ENCODE measurements around the gene MTAP. TPM values are rescaled to one million over a fixed set of nuclear protein-coding genes. Genes with fewer than 3 reads are reported as not detected.

The MTAP gene
- total RNA-seq, 2 experiments from 2014 or later: 43.4 to 44.9 TPM

DNA sequence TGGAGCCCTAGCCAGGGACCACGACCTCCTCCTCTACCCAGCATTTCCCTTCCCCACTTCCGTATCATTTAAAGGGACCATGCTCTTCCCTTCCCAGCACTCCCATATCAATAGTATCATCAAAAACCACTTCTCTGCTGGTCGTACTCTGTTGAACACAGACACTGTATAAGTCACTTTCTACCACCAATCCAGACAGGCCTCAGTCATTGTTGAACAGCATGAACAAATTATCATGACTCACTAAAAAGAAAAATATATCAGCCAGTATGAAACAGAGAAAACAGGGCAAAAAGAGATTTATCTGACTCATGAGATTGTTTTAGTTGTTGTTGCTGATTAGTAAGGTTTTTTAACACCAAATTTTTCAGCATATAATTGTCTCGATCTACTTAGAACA, 101.9 kb downstream of the MTAP start:
- DNase-seq: no peak
- ChIA-PET POLR2A (no interaction called here), CTCF (no interaction called here)
- H3K27ac Mint-ChIP-seq: no peak overlapping the region
- no peak overlapping the region for H3K4me3 Mint-ChIP-seq
- H3K4me1 Mint-ChIP-seq: peaks cover 9% of the 10 kb centered on the region
- peaks cover 15% of the 10 kb centered on the region for H3K9me3 Mint-ChIP-seq
- H3K27me3 Mint-ChIP-seq: no peaks in the 10 kb centered on the region
- peaks cover 9% of the 10 kb centered on the region for H3K36me3 Mint-ChIP-seq (ENCODE audit: low read depth)

DNA sequence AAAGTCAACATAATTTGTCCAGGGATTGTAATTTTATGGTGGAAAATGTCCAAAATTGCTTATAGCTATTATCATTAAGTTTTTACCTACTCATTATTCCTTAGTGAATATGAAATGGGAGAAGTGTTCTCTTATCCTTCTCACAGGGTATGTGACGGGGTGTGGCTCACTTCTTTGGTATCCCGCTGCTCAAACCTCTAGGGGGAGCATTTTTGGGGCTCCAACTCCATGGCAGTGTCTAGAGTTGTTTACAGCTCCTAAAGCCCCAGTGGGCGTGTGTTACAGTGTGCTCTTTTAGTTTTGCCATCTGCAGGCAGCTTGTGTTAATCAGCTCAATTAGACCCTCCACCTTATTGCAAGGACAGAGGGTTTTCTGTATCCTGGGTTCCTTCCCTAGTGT, 102.3 kb downstream of the MTAP start:
- peaks cover 17% of the 10 kb centered on the region for H3K9me3 Mint-ChIP-seq
- no peaks in the 10 kb centered on the region for H3K27me3 Mint-ChIP-seq
- peaks cover 10% of the 10 kb centered on the region for H3K36me3 Mint-ChIP-seq (ENCODE audit: low read depth)
- ChIA-PET POLR2A (no interaction called here), CTCF (no interaction called here)
- DNase-seq: no peak
- H3K4me3 Mint-ChIP-seq: no peak overlapping the region
- no peak overlapping the region for H3K27ac Mint-ChIP-seq
- H3K4me1 Mint-ChIP-seq: peaks cover 9% of the 10 kb centered on the region

DNA sequence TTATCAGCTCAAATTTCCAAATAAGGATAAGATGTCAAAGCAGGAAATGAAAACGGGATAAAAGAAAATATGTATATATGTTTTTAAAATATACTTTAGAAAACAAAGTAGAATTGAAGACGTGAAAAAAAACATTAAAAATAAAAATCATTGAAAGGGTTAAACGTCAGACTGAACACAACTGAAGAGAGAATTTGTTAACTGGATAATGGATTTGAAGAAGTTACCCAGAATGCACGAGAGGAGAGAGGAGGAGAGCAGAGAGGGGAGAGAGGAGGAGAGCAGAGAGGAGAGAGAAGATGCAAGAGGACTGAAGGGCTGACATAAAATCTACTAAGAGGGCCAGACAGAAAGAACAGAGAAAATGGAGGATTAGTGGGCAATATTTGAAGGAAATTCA, 103.8 kb downstream of the MTAP start:
- no peak for DNase-seq
- POLR2A ChIA-PET: no interaction called here
- CTCF ChIA-PET: no interaction called here
- Mint-ChIP-seq H3K4me3 (no peak overlapping the region), H3K9me3 (peaks cover 7% of the 10 kb centered on the region), H3K36me3 (ENCODE audit: low read depth) (peaks cover 10% of the 10 kb centered on the region), H3K27me3 (no peaks in the 10 kb centered on the region), H3K4me1 (peaks cover 9% of the 10 kb centered on the region), H3K27ac (no peak overlapping the region)

DNA sequence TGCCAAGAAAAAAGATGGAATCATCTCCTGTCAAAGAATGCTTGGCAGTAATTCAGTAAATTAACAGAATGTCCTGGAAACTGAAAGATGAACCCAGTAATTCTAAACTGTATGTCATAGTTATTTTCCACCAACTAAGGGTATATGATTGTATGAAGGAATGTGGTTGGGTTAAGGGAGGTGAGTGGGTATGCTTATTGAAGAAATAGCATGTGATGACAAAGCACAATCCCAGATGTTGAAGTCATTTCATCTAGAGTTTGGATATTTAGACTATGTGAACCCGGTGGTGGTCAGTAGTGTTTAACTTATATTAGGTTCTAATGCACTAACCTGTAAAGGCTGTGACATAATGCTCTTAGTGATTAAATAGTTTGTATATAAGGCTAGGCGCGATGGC, 104.4 kb downstream of the MTAP start:
- DNase-seq: no peak
- peaks cover 4% of the 10 kb centered on the region for H3K4me1 Mint-ChIP-seq
- peaks cover 15% of the 10 kb centered on the region for H3K36me3 Mint-ChIP-seq (ENCODE audit: low read depth)
- POLR2A ChIA-PET: no interaction called here
- H3K9me3 Mint-ChIP-seq: peaks cover 13% of the 10 kb centered on the region
- no peak overlapping the region for H3K27ac Mint-ChIP-seq
- peaks cover 4% of the 10 kb centered on the region for H3K27me3 Mint-ChIP-seq
- CTCF ChIA-PET: no interaction called here
- H3K4me3 Mint-ChIP-seq: no peak overlapping the region

DNA sequence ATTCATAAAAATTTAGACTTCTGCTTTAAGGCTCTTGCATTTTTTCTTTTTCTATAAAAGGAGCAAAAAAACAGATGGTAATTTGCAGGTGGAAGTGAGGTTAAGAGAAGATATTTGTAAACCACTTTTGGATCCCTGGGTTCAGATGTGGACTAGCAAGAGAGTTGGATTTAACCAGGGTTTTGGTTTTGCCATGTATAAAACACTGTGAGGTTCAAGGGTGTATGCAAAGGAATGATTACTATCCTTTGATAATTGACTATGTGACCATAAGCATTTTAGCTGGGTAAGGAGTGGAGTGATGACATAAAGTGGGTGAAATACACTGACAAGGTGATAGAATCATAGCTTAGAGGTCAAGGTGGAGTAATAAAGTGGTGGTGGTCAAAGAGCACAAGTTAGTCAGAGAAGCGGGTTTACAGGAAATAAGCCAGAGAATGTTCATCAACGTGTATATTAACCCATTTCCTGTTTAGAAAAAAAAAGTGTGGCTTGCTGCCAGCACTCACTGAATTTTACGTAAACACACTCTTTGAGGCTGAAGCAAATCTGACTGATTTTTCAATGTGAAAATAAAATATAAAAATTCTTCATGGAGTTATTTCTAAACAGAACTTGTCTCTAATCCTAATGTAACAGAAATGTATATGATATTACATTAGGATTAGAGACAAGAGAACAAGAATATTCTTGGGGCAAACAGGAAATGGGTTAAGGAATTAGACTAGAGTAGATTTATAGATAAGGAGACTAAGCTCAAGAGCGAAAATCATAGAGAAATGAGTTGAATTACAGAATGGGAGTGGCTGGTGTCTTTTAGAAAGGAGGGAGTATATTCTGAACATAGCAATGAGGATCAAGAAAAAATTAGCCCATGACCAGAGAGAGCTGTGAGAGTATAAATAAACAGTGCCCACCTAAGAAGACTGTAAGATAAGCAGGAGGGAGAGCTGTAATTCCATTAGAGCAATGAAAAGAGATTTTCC, 117.2 kb downstream of the MTAP start:
- peaks cover 9% of the 10 kb centered on the region for H3K36me3 Mint-ChIP-seq (ENCODE audit: low read depth)
- DNase-seq: peak; percentile 36
- H3K27me3 Mint-ChIP-seq: no peaks in the 10 kb centered on the region
- H3K27ac Mint-ChIP-seq: peak overlapping the region; percentile 89
- peaks cover 25% of the 10 kb centered on the region for H3K4me1 Mint-ChIP-seq
- peaks cover 5% of the 10 kb centered on the region for H3K9me3 Mint-ChIP-seq
- ChIA-PET POLR2A (interaction anchor here (0.9 to 1.5 kb wide), 7 partner anchors 9 to 138 kb away, joined by 3 to 6 read pairs (median 3); partner anchors contain the start of genes CDKN2A, CDKN2B-AS1 and MTAP), CTCF (interaction anchor here (1.1 to 1.6 kb wide), 2 partner anchors 89 to 106 kb away, joined by 7 to 9 read pairs; partner anchors contain the start of gene CDKN2B)
- H3K4me3 Mint-ChIP-seq: peak overlapping the region; percentile 16

DNA sequence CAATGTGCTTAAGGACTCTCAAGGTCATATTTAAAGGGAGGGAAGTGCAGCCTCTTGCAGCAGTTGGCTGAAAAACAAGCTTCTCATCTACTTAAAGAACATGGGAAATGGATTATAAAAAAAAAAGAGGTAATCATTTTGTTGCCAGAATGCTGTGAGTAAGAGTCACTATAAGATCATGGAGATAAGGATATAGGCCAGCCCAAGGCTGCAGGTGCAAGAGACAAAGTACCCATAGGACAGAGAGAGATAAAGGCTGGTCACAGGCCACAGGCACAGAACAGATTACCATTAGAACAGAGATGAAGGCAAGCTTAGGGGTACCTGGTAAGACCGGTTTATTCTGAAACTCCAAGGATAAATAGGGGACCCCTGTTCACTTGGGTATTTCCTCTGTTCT, 121.3 kb downstream of the MTAP start:
- POLR2A ChIA-PET: no interaction called here
- H3K9me3 Mint-ChIP-seq: no peaks in the 10 kb centered on the region
- no peak for DNase-seq
- H3K4me3 Mint-ChIP-seq: no peak overlapping the region
- H3K27ac Mint-ChIP-seq: no peak overlapping the region
- CTCF ChIA-PET: no interaction called here
- H3K4me1 Mint-ChIP-seq: peaks cover 27% of the 10 kb centered on the region
- H3K36me3 Mint-ChIP-seq (ENCODE audit: low read depth): peaks cover 6% of the 10 kb centered on the region
- H3K27me3 Mint-ChIP-seq: no peaks in the 10 kb centered on the region

DNA sequence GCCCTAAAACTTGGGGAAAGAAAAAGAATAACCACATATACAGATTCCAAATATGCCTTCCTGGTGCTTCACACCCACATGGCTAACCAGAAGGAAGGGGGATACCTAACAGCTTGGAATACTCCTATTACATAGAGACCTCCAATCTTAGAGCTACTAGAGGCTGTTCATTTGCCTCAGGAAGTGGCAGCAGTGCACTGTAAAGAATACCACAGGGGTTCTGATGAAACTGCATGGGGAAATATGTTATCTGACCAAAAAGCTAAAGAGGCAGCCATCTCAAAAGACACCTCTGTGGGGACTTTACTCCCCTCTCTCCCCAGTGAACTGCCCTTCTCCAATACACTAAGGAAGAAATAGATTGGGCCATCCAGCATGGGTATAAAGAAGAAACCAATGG, 125.3 kb downstream of the MTAP start:
- no peak overlapping the region for H3K27ac Mint-ChIP-seq
- no peak for DNase-seq
- H3K9me3 Mint-ChIP-seq: no peaks in the 10 kb centered on the region
- H3K4me1 Mint-ChIP-seq: peaks cover 5% of the 10 kb centered on the region
- H3K4me3 Mint-ChIP-seq: no peak overlapping the region
- H3K36me3 Mint-ChIP-seq (ENCODE audit: low read depth): peaks cover 4% of the 10 kb centered on the region
- no peaks in the 10 kb centered on the region for H3K27me3 Mint-ChIP-seq
- ChIA-PET POLR2A (no interaction called here), CTCF (no interaction called here)

DNA sequence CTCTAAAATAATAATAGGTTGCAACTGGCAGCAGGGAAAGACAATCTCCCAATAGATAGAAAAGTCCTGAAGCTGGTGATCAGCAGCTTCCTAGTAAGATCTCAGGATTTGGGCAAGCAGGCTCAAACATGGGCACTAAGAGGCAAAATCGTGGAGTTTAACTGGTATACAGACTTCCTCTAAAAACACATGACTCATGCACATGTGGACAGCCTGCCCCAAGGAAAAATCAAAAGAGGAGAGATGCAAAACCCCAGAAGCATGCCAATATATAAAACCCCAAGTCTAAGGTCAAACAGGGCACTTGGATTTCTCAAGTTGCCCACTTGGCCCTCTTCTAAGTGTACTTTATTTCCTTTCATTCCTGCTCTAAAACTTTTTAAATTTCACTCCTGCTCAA, 129.0 kb downstream of the MTAP start:
- Mint-ChIP-seq H3K4me1 (peaks cover 5% of the 10 kb centered on the region), H3K9me3 (no peaks in the 10 kb centered on the region), H3K27ac (no peak overlapping the region), H3K27me3 (no peaks in the 10 kb centered on the region), H3K4me3 (no peak overlapping the region), H3K36me3 (ENCODE audit: low read depth) (peaks cover 4% of the 10 kb centered on the region)
- ChIA-PET CTCF (no interaction called here), POLR2A (no interaction called here)
- DNase-seq: no peak

DNA sequence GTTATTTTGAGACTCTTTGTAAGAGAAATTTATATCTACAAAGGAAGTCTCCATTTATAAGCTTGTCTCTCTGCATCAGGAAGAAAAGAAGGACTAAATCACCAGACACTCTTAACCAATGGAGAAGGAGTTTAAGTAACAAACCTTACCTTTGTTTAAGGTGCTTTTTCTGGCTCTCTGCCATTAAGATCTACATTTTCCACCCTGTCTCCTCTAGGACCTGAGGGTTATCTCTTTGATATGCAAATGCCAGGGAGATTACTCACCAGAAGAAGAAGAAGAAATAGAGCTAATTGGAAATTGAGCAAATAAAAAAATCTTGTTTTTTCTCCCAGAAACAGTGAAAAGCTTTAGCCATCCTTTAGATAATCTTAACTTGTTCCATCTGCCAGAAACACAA, 130.8 kb downstream of the MTAP start:
- POLR2A ChIA-PET: interaction anchor here (1.4 kb wide), 1 partner anchor 13 kb away, joined by 3 read pairs; no protein-coding TSS in a partner anchor
- no peak for DNase-seq
- no peaks in the 10 kb centered on the region for H3K4me1 Mint-ChIP-seq

DNA sequence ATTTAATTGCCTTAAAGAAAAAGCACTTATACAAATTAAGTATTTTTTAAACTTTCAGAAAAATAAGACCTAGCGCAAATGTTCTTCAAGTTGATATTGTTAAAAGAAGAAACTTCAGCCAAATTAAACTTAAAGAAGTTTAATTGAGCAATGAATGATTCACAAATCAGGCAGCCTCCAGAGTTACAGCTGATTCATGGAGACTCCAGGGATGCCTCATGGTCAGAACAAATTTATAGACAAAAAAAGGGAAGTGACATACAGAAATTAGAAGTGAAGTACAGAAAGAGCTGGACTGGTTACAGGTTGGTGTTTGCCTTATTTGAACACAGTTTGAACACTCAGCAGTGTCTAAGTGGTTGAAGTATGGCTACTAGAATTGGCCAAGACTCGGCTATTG, 131.4 kb downstream of the MTAP start:
- CTCF ChIA-PET: no interaction called here
- Mint-ChIP-seq H3K4me3 (no peak overlapping the region), H3K4me1 (no peaks in the 10 kb centered on the region), H3K36me3 (ENCODE audit: low read depth) (peaks cover 4% of the 10 kb centered on the region), H3K27me3 (no peaks in the 10 kb centered on the region), H3K9me3 (no peaks in the 10 kb centered on the region), H3K27ac (no peak overlapping the region)
- POLR2A ChIA-PET: interaction anchor here (1.4 kb wide), 1 partner anchor 14 kb away, joined by 3 read pairs; no protein-coding TSS in a partner anchor
- no peak for DNase-seq

More for the DNA sequence above, 130.8 kb downstream of the MTAP start:
- no peaks in the 10 kb centered on the region for H3K27me3 Mint-ChIP-seq
- H3K9me3 Mint-ChIP-seq: no peaks in the 10 kb centered on the region
- H3K36me3 Mint-ChIP-seq (ENCODE audit: low read depth): peaks cover 4% of the 10 kb centered on the region
- no peak overlapping the region for H3K27ac Mint-ChIP-seq
- no peak overlapping the region for H3K4me3 Mint-ChIP-seq
- CTCF ChIA-PET: no interaction called here

DNA sequence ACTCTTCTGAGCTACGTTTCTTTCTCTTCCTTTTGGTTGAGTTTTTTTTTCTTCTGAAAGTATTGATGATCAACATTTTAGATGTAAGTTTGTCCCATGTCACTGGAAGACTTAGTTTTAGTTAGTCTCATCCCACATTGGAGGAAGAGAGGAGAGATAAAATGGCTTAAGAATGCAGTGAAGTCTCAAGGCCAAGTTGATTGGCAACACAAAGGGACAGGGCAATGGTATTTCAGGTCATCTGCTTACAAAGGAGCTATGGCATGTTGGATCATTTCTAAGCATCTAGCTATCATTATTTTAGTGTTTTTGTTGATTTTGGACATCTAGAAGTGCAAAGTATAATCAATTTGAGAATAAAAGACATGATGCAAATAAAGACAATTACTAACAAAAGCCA, 133.2 kb downstream of the MTAP start:
- H3K36me3 Mint-ChIP-seq (ENCODE audit: low read depth): no peaks in the 10 kb centered on the region
- H3K27me3 Mint-ChIP-seq: no peaks in the 10 kb centered on the region
- H3K4me3 Mint-ChIP-seq: no peak overlapping the region
- ChIA-PET CTCF (no interaction called here), POLR2A (interaction anchor here (0.6 kb wide), 1 partner anchor 11 kb away, joined by 3 read pairs; no protein-coding TSS in a partner anchor)
- no peak for DNase-seq
- H3K9me3 Mint-ChIP-seq: no peaks in the 10 kb centered on the region
- no peaks in the 10 kb centered on the region for H3K4me1 Mint-ChIP-seq
- no peak overlapping the region for H3K27ac Mint-ChIP-seq

DNA sequence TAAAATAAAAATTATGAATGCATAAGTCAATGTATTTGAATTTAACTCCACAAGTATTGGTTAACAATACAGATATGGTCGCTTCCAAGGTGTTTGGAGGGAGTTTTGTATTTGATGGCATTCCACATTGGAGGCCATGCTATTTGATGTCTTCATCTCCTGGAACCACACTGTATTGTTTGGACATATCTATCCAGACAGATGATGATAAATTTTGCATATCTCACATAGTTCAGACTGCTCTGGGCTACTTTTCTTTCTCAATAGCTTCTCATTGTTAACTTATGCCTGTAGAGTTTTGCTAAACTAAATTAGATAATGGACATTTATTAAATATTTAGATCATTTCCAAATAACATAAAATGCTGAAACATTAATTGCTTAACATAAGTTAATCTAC, 133.7 kb downstream of the MTAP start:
- CTCF ChIA-PET: no interaction called here
- Mint-ChIP-seq H3K27ac (no peak overlapping the region), H3K4me3 (no peak overlapping the region), H3K27me3 (no peaks in the 10 kb centered on the region), H3K4me1 (no peaks in the 10 kb centered on the region), H3K9me3 (no peaks in the 10 kb centered on the region), H3K36me3 (ENCODE audit: low read depth) (no peaks in the 10 kb centered on the region)
- POLR2A ChIA-PET: interaction anchor here (0.6 kb wide), 1 partner anchor 11 kb away, joined by 3 read pairs; no protein-coding TSS in a partner anchor
- no peak for DNase-seq

DNA sequence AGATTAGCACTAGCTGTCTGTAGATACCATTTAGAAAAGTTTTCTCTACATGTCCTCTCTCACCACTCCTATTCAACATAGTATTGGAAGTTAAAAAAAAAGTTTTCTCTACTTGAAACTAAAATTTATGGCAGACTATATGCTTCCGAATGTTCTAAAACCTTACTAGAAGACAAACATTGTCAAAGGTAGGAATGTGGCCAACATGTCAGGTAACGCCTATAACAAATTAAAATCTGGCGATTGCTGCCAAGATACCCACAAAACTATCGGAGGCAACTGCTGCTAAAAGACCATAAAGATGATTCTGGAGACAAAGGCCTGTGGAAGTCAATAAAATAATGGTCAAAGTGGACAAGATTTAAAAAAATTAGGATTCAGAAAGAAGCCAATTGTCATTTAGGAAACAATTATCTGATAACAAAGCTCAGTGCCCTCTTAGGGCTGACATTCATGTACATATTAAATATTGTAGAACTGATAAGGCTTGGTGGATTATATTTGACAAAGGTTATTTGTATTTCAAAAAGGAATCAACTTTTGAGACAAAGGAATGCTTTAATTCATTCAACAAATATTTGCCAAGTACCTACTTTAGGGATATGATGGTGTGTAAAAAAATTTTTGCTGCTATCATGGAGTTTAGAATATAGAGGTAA, 139.0 kb downstream of the MTAP start:
- no peak overlapping the region for H3K4me3 Mint-ChIP-seq
- POLR2A ChIA-PET: no interaction called here

More for the DNA sequence above, 139.0 kb downstream of the MTAP start:
- H3K27me3 Mint-ChIP-seq: peaks cover 19% of the 10 kb centered on the region
- no peak overlapping the region for H3K27ac Mint-ChIP-seq
- no peaks in the 10 kb centered on the region for H3K9me3 Mint-ChIP-seq
- H3K36me3 Mint-ChIP-seq (ENCODE audit: low read depth): no peaks in the 10 kb centered on the region
- CTCF ChIA-PET: no interaction called here
- DNase-seq: no peak
- no peaks in the 10 kb centered on the region for H3K4me1 Mint-ChIP-seq

Measured in activated CD4-positive, alpha-beta memory T cell treated with anti-CD3 and anti-CD28 coated beads, Interleukin-2, amount 10 ng/mL, durations not matched to agents 7 days and 5 days (primary cell).